ENCODE results near the gene TRABD. TPM values are rescaled to one million over a fixed set of nuclear protein-coding genes. Genes with fewer than 3 reads are reported as not detected.

TRABD gene
- total RNA-seq, 1 donor from 2014 or later = 25.9 TPM

- Mint-ChIP-seq H3K27ac (ENCODE audit: unreplicated experiment) (no peak overlapping the region), H3K27me3 (ENCODE audit: unreplicated experiment) (no peaks in the 10 kb centered on the region), H3K9me3 (ENCODE audit: unreplicated experiment) (no peaks in the 10 kb centered on the region), H3K4me1 (ENCODE audit: unreplicated experiment) (peaks cover 6% of the 10 kb centered on the region), H3K4me3 (ENCODE audit: unreplicated experiment) (no peak overlapping the region), H3K36me3 (ENCODE audit: unreplicated experiment) (peaks cover 38% of the 10 kb centered on the region)
- no peak for TF ChIP-seq CTCF (IDR thresholded peaks at IDR 0.05)
- DNase-seq (ENCODE audit: extremely low spot score, unreplicated experiment) = no peak
Measured at GRCh38 chr22:50216684-50217520, 31.2 kb downstream of the TRABD start.

GRCh38 chr22:50217543-50218152 is 31.9 kb downstream of the TRABD start:
- Mint-ChIP-seq H3K9me3 (ENCODE audit: unreplicated experiment) (no peaks in the 10 kb centered on the region), H3K36me3 (ENCODE audit: unreplicated experiment) (peaks cover 37% of the 10 kb centered on the region), H3K4me1 (ENCODE audit: unreplicated experiment) (peaks cover 6% of the 10 kb centered on the region), H3K27me3 (ENCODE audit: unreplicated experiment) (no peaks in the 10 kb centered on the region), H3K4me3 (ENCODE audit: unreplicated experiment) (no peak overlapping the region), H3K27ac (ENCODE audit: unreplicated experiment) (no peak overlapping the region)
- no peak for TF ChIP-seq CTCF (IDR thresholded peaks at IDR 0.05)
- DNase-seq (ENCODE audit: extremely low spot score, unreplicated experiment) = no peak

GRCh38 chr22:50218153-50218995 is 32.7 kb downstream of the TRABD start:
- Mint-ChIP-seq H3K4me3 (ENCODE audit: unreplicated experiment) (no peak overlapping the region), H3K4me1 (ENCODE audit: unreplicated experiment) (peaks cover 6% of the 10 kb centered on the region), H3K27ac (ENCODE audit: unreplicated experiment) (no peak overlapping the region), H3K36me3 (ENCODE audit: unreplicated experiment) (peaks cover 36% of the 10 kb centered on the region), H3K9me3 (ENCODE audit: unreplicated experiment) (no peaks in the 10 kb centered on the region), H3K27me3 (ENCODE audit: unreplicated experiment) (no peaks in the 10 kb centered on the region)
- no peak for TF ChIP-seq CTCF (IDR thresholded peaks at IDR 0.05)
- DNase-seq (ENCODE audit: extremely low spot score, unreplicated experiment) = no peak

- DNase-seq (ENCODE audit: extremely low spot score, unreplicated experiment) = peak; percentile 91
- peaks cover 35% of the 10 kb centered on the region for H3K36me3 Mint-ChIP-seq (ENCODE audit: unreplicated experiment)
- H3K27ac Mint-ChIP-seq (ENCODE audit: unreplicated experiment) = peak overlapping the region; percentile 34
- H3K4me1 Mint-ChIP-seq (ENCODE audit: unreplicated experiment) = peaks cover 6% of the 10 kb centered on the region
- TF ChIP-seq CTCF (IDR thresholded peaks at IDR 0.05) = no peak
- H3K4me3 Mint-ChIP-seq (ENCODE audit: unreplicated experiment) = no peak overlapping the region
- H3K27me3 Mint-ChIP-seq (ENCODE audit: unreplicated experiment) = no peaks in the 10 kb centered on the region
- H3K9me3 Mint-ChIP-seq (ENCODE audit: unreplicated experiment) = no peaks in the 10 kb centered on the region
Measured at GRCh38 chr22:50218996-50219727, 33.4 kb downstream of the TRABD start.
